CD4-positive, alpha-beta T cell treated with Interleukin-17A for 1 hour (primary cell): ENCODE data around the gene LY86.

ENCODE experiments used
- DNase-seq: peaks from one replicate; pipeline ENCODE4 v3.0.0-alpha.2; 2020

Gene LY86

DNA sequence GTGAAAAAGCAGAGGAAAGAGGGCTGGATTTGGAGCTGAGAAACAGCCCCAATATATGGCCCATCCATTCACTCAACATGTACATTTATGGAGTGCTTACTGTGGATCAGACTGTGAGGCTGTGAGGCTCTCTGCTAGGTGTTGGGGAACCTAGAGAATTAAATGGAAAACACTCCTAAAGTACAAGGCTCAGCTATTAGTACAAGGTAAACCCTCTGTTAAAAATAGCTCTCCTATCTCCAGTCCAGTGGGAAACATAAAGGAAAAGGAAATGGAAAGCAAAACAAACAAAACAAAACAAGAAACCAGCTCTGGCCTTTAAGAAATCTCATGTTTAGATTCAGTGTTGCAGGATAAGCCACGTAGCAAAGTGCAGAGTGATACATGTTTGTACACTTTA is 35.0 kb downstream of the LY86 start:
- DNase-seq, result no peak

DNA sequence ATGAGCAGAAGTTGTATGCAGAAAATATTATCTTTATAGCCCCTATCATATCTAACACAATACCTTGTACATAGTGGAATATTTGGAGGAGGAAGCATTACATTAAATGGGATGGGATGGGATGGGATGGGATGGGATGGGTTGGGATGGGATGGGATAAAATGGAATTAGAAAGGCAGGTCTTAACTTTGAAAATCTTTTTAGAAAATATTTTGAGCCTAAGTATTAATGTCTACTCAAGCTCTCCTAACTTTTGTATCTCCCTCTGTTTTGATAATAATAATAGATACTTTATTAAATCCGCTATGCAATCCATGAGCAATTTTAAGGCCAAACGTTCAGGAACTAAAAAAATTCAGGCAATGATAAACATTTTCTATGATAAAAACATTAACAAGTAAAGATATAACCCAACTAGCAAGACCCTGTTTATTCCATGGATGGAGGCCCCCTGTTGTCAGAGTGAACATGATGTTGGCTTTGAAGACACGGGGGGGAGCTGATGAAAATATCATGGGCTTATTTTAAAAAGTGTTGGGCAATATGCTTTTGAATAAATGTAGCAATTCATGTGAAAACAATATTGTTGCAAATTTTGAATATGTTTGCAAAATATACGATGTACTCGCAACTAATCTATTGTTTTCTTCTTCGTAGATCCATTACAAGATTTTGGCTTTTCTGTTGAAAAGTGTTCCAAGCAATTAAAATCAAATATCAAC is 35.9 kb downstream of the LY86 start:
- DNase-seq, result no peak

- no peak for DNase-seq
Measured at GRCh38 chr6:6626187-6626586, 37.7 kb downstream of the LY86 start.

- no peak for DNase-seq
Measured at GRCh38 chr6:6629402-6629801, 40.9 kb downstream of the LY86 start.

- DNase-seq, result no peak
Measured at GRCh38 chr6:6631053-6631452, 42.5 kb downstream of the LY86 start.

DNA sequence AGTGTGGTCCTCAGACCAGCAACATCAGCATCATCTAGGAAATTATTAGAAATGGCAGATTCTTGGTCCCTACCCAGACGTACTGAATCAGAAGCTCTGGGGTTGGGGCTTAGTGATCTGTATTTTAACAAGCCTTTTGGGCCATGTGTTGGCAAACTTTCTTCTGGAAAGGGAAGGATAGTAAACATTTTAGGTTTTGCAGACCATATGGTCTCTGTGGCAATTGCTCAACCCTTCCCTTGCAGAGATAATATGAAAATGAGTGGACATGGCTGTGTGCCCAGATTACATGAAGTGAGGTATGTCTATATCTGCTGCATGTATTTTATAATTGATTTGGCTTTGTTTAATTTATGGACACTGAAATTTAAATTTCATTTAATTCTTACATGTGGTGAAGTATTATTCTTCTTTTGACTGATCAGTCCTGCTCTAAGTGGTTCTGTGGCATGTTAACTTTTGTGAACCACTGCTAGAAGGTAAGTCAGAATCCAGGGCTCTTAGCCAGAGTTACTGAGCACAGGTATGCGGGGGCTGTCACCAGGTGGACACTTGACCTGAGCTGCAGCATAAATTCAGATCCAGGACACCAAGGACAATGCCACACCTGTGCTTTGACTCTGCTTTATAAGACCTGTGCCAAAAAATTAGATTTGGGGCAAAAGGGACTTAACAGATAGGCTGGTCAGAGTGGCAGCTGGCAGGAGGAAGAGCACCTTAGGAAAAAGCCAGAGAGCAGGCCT is 43.2 kb downstream of the LY86 start:
- no peak for DNase-seq

- DNase-seq, result no peak
Measured at GRCh38 chr6:6633898-6634734, 45.6 kb downstream of the LY86 start.

DNA sequence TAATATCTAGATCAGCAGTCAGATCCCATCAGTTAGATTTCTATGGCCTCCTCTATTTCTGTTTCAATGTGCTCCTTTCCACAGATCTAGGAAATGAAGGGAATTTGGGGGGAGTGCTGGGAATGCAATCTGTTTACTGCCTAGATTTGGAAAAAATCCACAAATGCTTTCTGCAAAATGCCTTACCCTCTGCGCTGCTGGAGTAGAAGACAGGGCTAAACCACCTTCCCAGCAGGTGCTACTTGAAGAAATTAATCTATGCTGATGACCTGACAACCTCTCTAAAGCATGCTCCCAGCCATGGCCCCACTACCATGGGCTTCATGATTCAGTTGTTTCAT is 46.2 kb downstream of the LY86 start:
- DNase-seq, result no peak

DNA sequence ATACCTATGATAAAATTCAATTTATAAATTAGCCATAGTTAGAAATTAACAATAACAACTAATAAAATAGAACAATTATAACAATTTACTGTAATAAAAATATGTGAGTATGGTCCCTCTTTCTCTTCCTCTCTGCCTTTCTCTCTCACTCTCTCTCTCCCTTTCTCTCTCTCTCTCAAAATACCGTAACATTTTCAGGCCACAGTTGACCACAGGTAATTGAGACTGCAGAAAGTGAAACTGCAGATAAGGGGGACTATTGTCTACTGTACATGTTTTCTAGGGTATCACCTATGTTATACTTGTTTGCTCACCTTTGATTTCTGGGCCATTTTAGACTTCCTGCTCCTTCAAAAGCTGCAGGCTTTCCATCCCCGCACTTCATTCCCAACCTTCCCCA is 46.8 kb downstream of the LY86 start:
- DNase-seq, result no peak

DNA sequence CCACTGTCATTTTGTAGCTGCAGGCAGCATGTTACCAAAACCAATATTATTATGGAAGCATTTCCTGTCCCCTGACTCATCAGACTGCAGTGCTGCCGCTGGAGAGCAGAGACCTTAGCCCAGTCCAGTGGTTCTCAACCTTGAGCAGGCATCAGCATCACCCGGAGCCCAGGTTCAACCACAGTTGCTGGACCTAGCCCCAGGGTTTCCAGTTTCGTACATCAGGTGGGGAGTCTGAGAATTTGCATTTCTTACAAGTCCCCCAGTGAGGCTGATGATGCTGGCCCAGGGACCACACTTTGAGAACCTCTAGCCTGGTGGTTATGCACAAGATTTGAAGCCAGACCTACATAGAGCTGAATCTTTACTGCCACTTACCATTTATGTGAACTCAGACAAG is 47.3 kb downstream of the LY86 start:
- DNase-seq, result no peak

- no peak for DNase-seq
Measured at GRCh38 chr6:6639572-6639971, 51.1 kb downstream of the LY86 start.

DNA sequence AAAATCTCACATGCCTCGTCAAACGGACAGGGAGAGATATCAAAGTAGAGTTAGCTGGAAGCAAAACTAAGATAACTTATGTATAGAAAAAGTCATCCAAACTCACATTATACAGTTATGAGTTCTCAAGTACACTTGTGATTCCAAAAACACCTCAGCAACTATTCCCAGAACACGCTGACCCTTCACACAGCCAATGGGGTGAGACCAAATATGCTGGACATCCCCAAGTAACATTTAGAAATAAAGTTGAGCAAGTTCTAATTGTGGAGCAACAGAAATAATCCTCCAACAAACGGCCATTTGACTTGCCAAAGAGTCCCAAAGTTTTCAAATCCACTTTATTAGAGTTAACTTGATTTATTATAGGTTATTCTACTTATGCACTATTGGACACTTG is 52.4 kb downstream of the LY86 start:
- no peak for DNase-seq

DNA sequence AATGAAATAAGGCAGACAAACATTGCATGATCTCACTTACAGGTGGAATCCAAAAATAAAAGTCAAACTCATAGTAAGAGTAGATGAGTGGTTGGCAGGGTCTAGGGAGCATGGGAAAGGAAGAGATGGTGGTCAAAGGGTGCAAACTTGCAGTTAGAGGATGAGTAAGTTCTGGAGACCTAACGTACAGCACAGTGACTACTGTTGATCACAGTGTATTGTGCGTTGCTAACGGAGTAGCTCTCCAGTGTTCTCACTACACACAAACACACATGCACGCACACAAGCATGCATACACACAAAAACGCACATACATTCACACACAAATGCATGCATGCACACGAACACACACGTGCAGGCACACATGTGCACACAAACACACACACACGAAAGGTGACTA is 54.9 kb downstream of the LY86 start:
- no peak for DNase-seq

- no peak for DNase-seq
Measured at GRCh38 chr6:6645261-6645917, 56.9 kb downstream of the LY86 start.

- no peak for DNase-seq
Measured at GRCh38 chr6:6646384-6646783, 57.9 kb downstream of the LY86 start.

DNA sequence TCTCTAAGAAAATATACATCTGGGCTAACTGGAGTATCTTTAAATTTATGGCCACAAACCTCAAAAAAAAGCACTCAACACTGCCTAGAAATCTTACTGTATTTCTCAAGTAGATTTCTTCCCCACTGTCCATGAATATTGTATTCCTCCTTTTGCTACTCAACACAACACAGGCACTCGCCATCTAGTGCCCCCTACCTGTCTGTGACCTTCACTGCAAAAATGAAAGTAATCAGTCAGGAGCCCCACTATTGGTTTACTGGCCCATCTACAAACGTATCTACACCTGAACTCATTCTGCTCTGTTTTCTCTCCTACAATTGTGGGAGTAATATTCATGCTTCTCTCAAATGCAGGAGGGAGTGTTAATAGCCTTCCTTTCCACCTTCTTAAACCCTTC is 58.3 kb downstream of the LY86 start:
- DNase-seq, result no peak

DNA sequence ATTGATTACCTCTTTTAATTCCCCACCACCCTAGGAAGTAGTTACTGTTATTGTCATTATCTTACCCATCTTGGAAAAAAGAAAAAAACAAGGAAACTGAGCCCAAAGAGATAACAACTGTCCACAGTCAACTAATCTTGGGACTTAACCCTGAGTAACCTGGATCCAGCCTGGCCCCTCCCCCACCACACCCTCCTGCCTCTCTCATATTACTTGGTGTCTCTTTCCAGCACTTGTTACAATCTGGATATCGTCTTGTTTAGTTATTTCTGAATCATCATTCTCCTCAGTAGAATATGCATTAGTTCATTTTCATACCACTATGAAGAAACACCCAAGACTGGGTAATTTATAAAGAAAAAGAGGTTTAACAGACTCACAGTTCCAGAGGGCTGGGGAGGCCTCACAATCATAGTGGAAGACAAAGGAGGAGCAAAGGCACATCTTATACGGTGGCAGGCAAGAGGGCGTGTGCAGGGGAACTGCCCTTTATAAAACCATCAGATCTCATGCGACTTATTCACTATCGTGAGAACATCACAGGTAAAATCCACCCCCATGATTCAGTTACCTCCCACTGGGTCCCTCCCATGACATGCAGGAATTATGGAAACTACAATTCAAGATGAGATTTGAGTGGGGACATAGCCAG is 60.3 kb downstream of the LY86 start:
- no peak for DNase-seq

DNA sequence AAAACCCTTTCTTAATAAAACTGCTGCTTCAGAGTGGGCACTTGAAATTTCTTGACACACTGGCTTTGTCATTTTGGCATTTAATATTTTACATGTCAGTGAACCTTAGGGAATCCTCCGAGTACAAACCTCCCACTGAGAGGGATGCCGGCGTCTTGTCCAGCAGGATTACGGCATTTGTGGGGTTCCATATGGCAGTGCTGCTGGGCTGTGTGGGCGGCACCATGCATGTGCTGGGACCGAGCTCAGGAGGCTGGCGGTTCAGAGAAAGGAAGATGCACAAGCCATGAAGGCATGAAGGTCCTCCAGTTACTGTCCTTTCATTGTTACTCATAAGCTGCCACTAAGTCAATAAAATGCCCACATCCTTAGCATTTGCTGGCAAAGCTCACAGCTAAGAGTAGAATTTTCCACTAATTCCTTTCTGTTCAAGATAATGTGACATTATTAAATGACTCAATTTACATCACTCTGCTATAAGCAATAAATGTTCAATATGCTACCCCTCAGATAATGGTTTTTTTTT is 61.4 kb downstream of the LY86 start:
- no peak for DNase-seq

- DNase-seq, result no peak
Measured at GRCh38 chr6:6650839-6651238, 62.3 kb downstream of the LY86 start.

GRCh38 chr6:6651335-6651734 is 62.8 kb downstream of the LY86 start:
- DNase-seq, result no peak

DNA sequence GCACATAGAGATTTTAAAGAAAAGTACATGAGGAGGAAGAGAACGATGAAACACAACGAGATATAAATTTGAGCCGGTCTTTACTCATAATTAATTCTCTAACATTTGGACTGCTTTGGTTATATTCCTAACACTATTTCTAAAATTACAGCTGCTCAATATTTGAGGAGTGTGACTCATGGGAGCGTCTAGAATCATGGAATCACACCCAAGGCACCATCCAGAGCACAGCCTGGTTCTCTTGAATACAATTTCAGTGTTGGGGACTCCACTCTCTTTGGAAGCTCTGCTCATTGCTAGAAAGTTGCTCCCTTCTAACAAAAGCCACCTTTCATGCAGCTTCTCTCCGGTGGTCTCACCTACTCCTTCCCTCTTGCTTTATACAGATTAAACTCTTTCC is 64.4 kb downstream of the LY86 start:
- no peak for DNase-seq
